ENCODE results near the gene PDE10A. TPM values are rescaled to one million over a fixed set of nuclear protein-coding genes. Genes with fewer than 3 reads are reported as not detected.
"Not testable (repeated sequence)": the region's sequence is repeated elsewhere in the genome, so short reads cannot be mapped to it uniquely, and the experiment has no call there.

PDE10A gene
- polyA plus RNA-seq, 1 donor = 2.7 TPM

- no peak for DNase-seq
- Histone ChIP-seq H3K4me3 (ENCODE audit: low read length) (no peak overlapping the region), H3K36me3 (ENCODE audit: control insufficient read depth, insufficient read depth, low read length) (no peaks in the 10 kb centered on the region), H3K9me3 (ENCODE audit: control insufficient read depth, low read depth, low read length) (no peaks in the 10 kb centered on the region), H3K27me3 (ENCODE audit: control insufficient read depth, insufficient read depth, low read length) (no peaks in the 10 kb centered on the region), H3K27ac (ENCODE audit: low read length) (no peak overlapping the region), H3K4me1 (ENCODE audit: control insufficient read depth, insufficient read depth, low read length) (no peaks in the 10 kb centered on the region)
- no CpG with 5 or more reads among the region's 1 CpG for WGBS (ENCODE audit: insufficient coverage, low lambda C conversion rate)
Measured at GRCh38 chr6:165478581-165478980, 184.5 kb downstream of the PDE10A start.

GRCh38 chr6:165469483-165469882 is 193.6 kb downstream of the PDE10A start:
- no peaks in the 10 kb centered on the region for H3K36me3 ChIP-seq (ENCODE audit: control insufficient read depth, insufficient read depth, low read length)
- no peaks in the 10 kb centered on the region for H3K27me3 ChIP-seq (ENCODE audit: control insufficient read depth, insufficient read depth, low read length)
- no peak overlapping the region for H3K4me3 ChIP-seq (ENCODE audit: low read length)
- no peak overlapping the region for H3K27ac ChIP-seq (ENCODE audit: low read length)
- H3K9me3 ChIP-seq (ENCODE audit: control insufficient read depth, low read depth, low read length) = no peaks in the 10 kb centered on the region
- WGBS (ENCODE audit: insufficient coverage, low lambda C conversion rate) = 100% methylated on average over 2 of the region's 4 CpGs
- H3K4me1 ChIP-seq (ENCODE audit: control insufficient read depth, insufficient read depth, low read length) = no peaks in the 10 kb centered on the region
- DNase-seq = no peak

- Histone ChIP-seq H3K9me3 (ENCODE audit: control insufficient read depth, low read depth, low read length) (no peaks in the 10 kb centered on the region), H3K4me1 (ENCODE audit: control insufficient read depth, insufficient read depth, low read length) (no peaks in the 10 kb centered on the region), H3K36me3 (ENCODE audit: control insufficient read depth, insufficient read depth, low read length) (no peaks in the 10 kb centered on the region), H3K4me3 (ENCODE audit: low read length) (no peak overlapping the region), H3K27me3 (ENCODE audit: control insufficient read depth, insufficient read depth, low read length) (no peaks in the 10 kb centered on the region), H3K27ac (ENCODE audit: low read length) (no peak overlapping the region)
- 100% methylated on average over 2 of the region's 9 CpGs for WGBS (ENCODE audit: insufficient coverage, low lambda C conversion rate)
- DNase-seq = no peak
Measured at GRCh38 chr6:165468340-165469235, 194.5 kb downstream of the PDE10A start.

- DNase-seq; H3K9me3 ChIP-seq (ENCODE audit: control insufficient read depth, low read depth, low read length); H3K27ac ChIP-seq (ENCODE audit: low read length); H3K4me3 ChIP-seq (ENCODE audit: low read length); H3K36me3 ChIP-seq (ENCODE audit: control insufficient read depth, insufficient read depth, low read length); H3K27me3 ChIP-seq (ENCODE audit: control insufficient read depth, insufficient read depth, low read length); H3K4me1 ChIP-seq (ENCODE audit: control insufficient read depth, insufficient read depth, low read length): not testable (repeated sequence)
- WGBS (ENCODE audit: insufficient coverage, low lambda C conversion rate) = no CpG with 5 or more reads among the region's 6 CpGs
Measured at GRCh38 chr6:165463499-165463898, 199.5 kb downstream of the PDE10A start.

GRCh38 chr6:165459605-165460301 is 203.3 kb downstream of the PDE10A start:
- not testable (repeated sequence) for H3K4me1 ChIP-seq (ENCODE audit: control insufficient read depth, insufficient read depth, low read length); DNase-seq; H3K27ac ChIP-seq (ENCODE audit: low read length); H3K36me3 ChIP-seq (ENCODE audit: control insufficient read depth, insufficient read depth, low read length); H3K9me3 ChIP-seq (ENCODE audit: control insufficient read depth, low read depth, low read length); H3K4me3 ChIP-seq (ENCODE audit: low read length); H3K27me3 ChIP-seq (ENCODE audit: control insufficient read depth, insufficient read depth, low read length)
- WGBS (ENCODE audit: insufficient coverage, low lambda C conversion rate) = 69% methylated on average over 4 of the region's 12 CpGs

- Histone ChIP-seq H3K9me3 (ENCODE audit: control insufficient read depth, low read depth, low read length) (no peaks in the 10 kb centered on the region), H3K27me3 (ENCODE audit: control insufficient read depth, insufficient read depth, low read length) (no peaks in the 10 kb centered on the region), H3K36me3 (ENCODE audit: control insufficient read depth, insufficient read depth, low read length) (no peaks in the 10 kb centered on the region), H3K4me1 (ENCODE audit: control insufficient read depth, insufficient read depth, low read length) (no peaks in the 10 kb centered on the region), H3K27ac (ENCODE audit: low read length) (no peak overlapping the region), H3K4me3 (ENCODE audit: low read length) (no peak overlapping the region)
- no peak for DNase-seq
- 89% methylated on average over 3 of the region's 6 CpGs for WGBS (ENCODE audit: insufficient coverage, low lambda C conversion rate)
Measured at GRCh38 chr6:165458134-165458533, 204.9 kb downstream of the PDE10A start.

GRCh38 chr6:165456286-165456685 is 206.8 kb downstream of the PDE10A start:
- no peak for DNase-seq
- H3K27ac ChIP-seq (ENCODE audit: low read length) = no peak overlapping the region
- no peaks in the 10 kb centered on the region for H3K27me3 ChIP-seq (ENCODE audit: control insufficient read depth, insufficient read depth, low read length)
- no CpG with 5 or more reads among the region's 3 CpGs for whole genome bisulfite sequencing (ENCODE audit: insufficient coverage, low lambda C conversion rate)
- no peaks in the 10 kb centered on the region for H3K36me3 ChIP-seq (ENCODE audit: control insufficient read depth, insufficient read depth, low read length)
- H3K4me3 ChIP-seq (ENCODE audit: low read length) = no peak overlapping the region
- no peaks in the 10 kb centered on the region for H3K9me3 ChIP-seq (ENCODE audit: control insufficient read depth, low read depth, low read length)
- no peaks in the 10 kb centered on the region for H3K4me1 ChIP-seq (ENCODE audit: control insufficient read depth, insufficient read depth, low read length)

- Histone ChIP-seq H3K36me3 (ENCODE audit: control insufficient read depth, insufficient read depth, low read length) (no peaks in the 10 kb centered on the region), H3K27me3 (ENCODE audit: control insufficient read depth, insufficient read depth, low read length) (no peaks in the 10 kb centered on the region), H3K4me3 (ENCODE audit: low read length) (no peak overlapping the region), H3K27ac (ENCODE audit: low read length) (no peak overlapping the region), H3K4me1 (ENCODE audit: control insufficient read depth, insufficient read depth, low read length) (no peaks in the 10 kb centered on the region), H3K9me3 (ENCODE audit: control insufficient read depth, low read depth, low read length) (no peaks in the 10 kb centered on the region)
- WGBS (ENCODE audit: insufficient coverage, low lambda C conversion rate) = no CpG with 5 or more reads among the region's 3 CpGs
- no peak for DNase-seq
Measured at GRCh38 chr6:165455488-165455887, 207.6 kb downstream of the PDE10A start.

- no peaks in the 10 kb centered on the region for H3K4me1 ChIP-seq (ENCODE audit: control insufficient read depth, insufficient read depth, low read length)
- no CpG with 5 or more reads among the region's 2 CpGs for WGBS (ENCODE audit: insufficient coverage, low lambda C conversion rate)
- H3K27me3 ChIP-seq (ENCODE audit: control insufficient read depth, insufficient read depth, low read length) = no peaks in the 10 kb centered on the region
- H3K36me3 ChIP-seq (ENCODE audit: control insufficient read depth, insufficient read depth, low read length) = no peaks in the 10 kb centered on the region
- H3K9me3 ChIP-seq (ENCODE audit: control insufficient read depth, low read depth, low read length) = no peaks in the 10 kb centered on the region
- H3K27ac ChIP-seq (ENCODE audit: low read length) = no peak overlapping the region
- H3K4me3 ChIP-seq (ENCODE audit: low read length) = no peak overlapping the region
- DNase-seq = no peak
Measured at GRCh38 chr6:165453395-165453794, 209.6 kb downstream of the PDE10A start.

- DNase-seq = no peak
- WGBS (ENCODE audit: insufficient coverage, low lambda C conversion rate) = no CpG with 5 or more reads among the region's 2 CpGs
Measured at GRCh38 chr6:165451838-165452237, 211.2 kb downstream of the PDE10A start.

More at GRCh38 chr6:165451838-165452237, 211.2 kb downstream of the PDE10A start:
- H3K27ac ChIP-seq (ENCODE audit: low read length) = no peak overlapping the region
- H3K9me3 ChIP-seq (ENCODE audit: control insufficient read depth, low read depth, low read length) = no peaks in the 10 kb centered on the region
- no peaks in the 10 kb centered on the region for H3K27me3 ChIP-seq (ENCODE audit: control insufficient read depth, insufficient read depth, low read length)
- H3K4me1 ChIP-seq (ENCODE audit: control insufficient read depth, insufficient read depth, low read length) = no peaks in the 10 kb centered on the region
- H3K36me3 ChIP-seq (ENCODE audit: control insufficient read depth, insufficient read depth, low read length) = no peaks in the 10 kb centered on the region
- H3K4me3 ChIP-seq (ENCODE audit: low read length) = no peak overlapping the region
